ENCODE measurements around the gene NTRK3.

The NTRK3 gene

GRCh38 chr15:87829332-87830050 lies 427.0 kb downstream of the NTRK3 start:
- TF ChIP-seq CTCF (IDR thresholded peaks at IDR 0.05; ENCODE audit: low read depth, low read length), result no peak
- no peak overlapping the region for H3K4me3 ChIP-seq (ENCODE audit: low read depth, low read length)

- H3K4me3 ChIP-seq (ENCODE audit: low read depth, low read length), result no peak overlapping the region
- TF ChIP-seq CTCF (IDR thresholded peaks at IDR 0.05; ENCODE audit: low read depth, low read length), result no peak
Observed at GRCh38 chr15:87828608-87829007, 427.9 kb downstream of the NTRK3 start.

- TF ChIP-seq CTCF (IDR thresholded peaks at IDR 0.05; ENCODE audit: low read depth, low read length), result no peak
- H3K4me3 ChIP-seq (ENCODE audit: low read depth, low read length), result no peak overlapping the region
Observed at GRCh38 chr15:87827131-87827530, 429.4 kb downstream of the NTRK3 start.

GRCh38 chr15:87826119-87826747 lies 430.3 kb downstream of the NTRK3 start:
- no peak overlapping the region for H3K4me3 ChIP-seq (ENCODE audit: low read depth, low read length)
- TF ChIP-seq CTCF (IDR thresholded peaks at IDR 0.05; ENCODE audit: low read depth, low read length), result no peak

- no peak overlapping the region for H3K4me3 ChIP-seq (ENCODE audit: low read depth, low read length)
- TF ChIP-seq CTCF (IDR thresholded peaks at IDR 0.05; ENCODE audit: low read depth, low read length), result no peak
Observed at GRCh38 chr15:87818756-87819155, 437.8 kb downstream of the NTRK3 start.

- 0 out of 2 replicates have a peak, but pooled peaks have one; percentile 20 for TF ChIP-seq CTCF (IDR thresholded peaks at IDR 0.05; ENCODE audit: low read depth, low read length)
- no peak overlapping the region for H3K4me3 ChIP-seq (ENCODE audit: low read depth, low read length)
Observed at GRCh38 chr15:87817553-87817952, 439.0 kb downstream of the NTRK3 start.

GRCh38 chr15:87816811-87817210 lies 439.7 kb downstream of the NTRK3 start:
- no peak overlapping the region for H3K4me3 ChIP-seq (ENCODE audit: low read depth, low read length)

More at GRCh38 chr15:87816811-87817210, 439.7 kb downstream of the NTRK3 start:
- no peak for TF ChIP-seq CTCF (IDR thresholded peaks at IDR 0.05; ENCODE audit: low read depth, low read length)

Measured in WI38 (cell line).